ENCODE data around the gene VAPA. TPM values are rescaled to one million over a fixed set of nuclear protein-coding genes. Genes with fewer than 3 reads are reported as not detected.

Gene VAPA
- total and polyA plus RNA-seq, 9 of the 15 experiments (the other 6 are each of a cell fraction or from before 2014, with no cell fraction given): 219 to 902 (median 526) TPM

DNA sequence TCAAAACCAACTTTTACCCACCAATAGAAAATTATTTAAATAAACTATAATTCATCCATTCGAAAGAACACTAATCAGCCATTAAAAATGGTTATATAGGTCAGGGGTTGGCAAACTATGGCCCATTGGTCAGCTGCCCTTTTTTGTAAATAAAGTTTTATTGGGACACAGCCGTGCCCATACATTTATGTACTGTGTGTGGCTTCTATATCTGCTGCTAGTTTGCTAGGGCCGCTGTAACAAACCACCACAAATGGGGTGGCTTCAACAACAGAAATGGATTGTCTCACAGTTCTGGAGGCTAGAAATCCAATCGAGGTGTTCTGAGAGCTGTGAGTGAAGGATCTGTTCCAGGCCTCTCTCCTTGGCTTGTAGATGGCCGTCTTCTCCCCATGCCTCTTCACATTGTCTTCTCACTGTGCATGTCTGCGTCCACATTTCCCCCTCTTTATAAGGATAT is 35.0 kb upstream of the VAPA start (continued):
- TF ChIP-seq, protein P1, sequence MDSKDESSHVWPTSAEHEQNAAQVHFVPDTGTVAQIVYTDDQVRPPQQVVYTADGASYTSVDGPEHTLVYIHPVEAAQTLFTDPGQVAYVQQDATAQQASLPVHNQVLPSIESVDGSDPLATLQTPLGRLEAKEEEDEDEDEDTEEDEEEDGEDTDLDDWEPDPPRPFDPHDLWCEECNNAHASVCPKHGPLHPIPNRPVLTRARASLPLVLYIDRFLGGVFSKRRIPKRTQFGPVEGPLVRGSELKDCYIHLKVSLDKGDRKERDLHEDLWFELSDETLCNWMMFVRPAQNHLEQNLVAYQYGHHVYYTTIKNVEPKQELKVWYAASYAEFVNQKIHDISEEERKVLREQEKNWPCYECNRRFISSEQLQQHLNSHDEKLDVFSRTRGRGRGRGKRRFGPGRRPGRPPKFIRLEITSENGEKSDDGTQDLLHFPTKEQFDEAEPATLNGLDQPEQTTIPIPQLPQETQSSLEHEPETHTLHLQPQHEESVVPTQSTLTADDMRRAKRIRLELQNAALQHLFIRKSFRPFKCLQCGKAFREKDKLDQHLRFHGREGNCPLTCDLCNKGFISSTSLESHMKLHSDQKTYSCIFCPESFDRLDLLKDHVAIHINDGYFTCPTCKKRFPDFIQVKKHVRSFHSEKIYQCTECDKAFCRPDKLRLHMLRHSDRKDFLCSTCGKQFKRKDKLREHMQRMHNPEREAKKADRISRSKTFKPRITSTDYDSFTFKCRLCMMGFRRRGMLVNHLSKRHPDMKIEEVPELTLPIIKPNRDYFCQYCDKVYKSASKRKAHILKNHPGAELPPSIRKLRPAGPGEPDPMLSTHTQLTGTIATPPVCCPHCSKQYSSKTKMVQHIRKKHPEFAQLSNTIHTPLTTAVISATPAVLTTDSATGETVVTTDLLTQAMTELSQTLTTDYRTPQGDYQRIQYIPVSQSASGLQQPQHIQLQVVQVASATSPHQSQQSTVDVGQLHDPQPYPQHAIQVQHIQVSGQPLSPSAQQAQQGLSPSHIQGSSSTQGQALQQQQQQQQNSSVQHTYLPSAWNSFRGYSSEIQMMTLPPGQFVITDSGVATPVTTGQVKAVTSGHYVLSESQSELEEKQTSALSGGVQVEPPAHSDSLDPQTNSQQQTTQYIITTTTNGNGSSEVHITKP (IDR thresholded peaks at IDR 0.05; ENCODE audit: partially characterized antibody): no peak
- TF ChIP-seq CCAR2 (IDR thresholded peaks at IDR 0.05; ENCODE audit: low read depth, low read length): no peak
- peak; percentile 35; the same call in 1 of the 2 replicates for TF ChIP-seq HSF4 (CRISPR knock-in tag; IDR thresholded peaks at IDR 0.05; ENCODE audit: borderline replicate concordance)
- TF ChIP-seq, protein P2, sequence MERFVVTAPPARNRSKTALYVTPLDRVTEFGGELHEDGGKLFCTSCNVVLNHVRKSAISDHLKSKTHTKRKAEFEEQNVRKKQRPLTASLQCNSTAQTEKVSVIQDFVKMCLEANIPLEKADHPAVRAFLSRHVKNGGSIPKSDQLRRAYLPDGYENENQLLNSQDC (CRISPR knock-in tag; IDR thresholded peaks at IDR 0.05): no peak
- no peak for TF ChIP-seq MEIS2 (IDR thresholded peaks at IDR 0.05; ENCODE audit: partially characterized antibody)
- TF ChIP-seq TEAD2 (tag; IDR thresholded peaks at IDR 0.05): no peak
- no peak for TF ChIP-seq ETV6 (IDR thresholded peaks at IDR 0.05; ENCODE audit: borderline replicate concordance in 1 of 2, low read depth in 2 of 2, low read length in 1 of 2)
- no peak for TF ChIP-seq ETV6 (CRISPR knock-in tag; IDR thresholded peaks at IDR 0.05; ENCODE audit: borderline replicate concordance)
- TF ChIP-seq ZNF586 (CRISPR knock-in tag; conservative IDR thresholded peaks at IDR 0.05): peak; percentile 79; the same call in 1 of the 2 replicates
- TF ChIP-seq PPARD (CRISPR knock-in tag; IDR thresholded peaks at IDR 0.05): no peak
- TF ChIP-seq HDAC8 (tag; IDR thresholded peaks at IDR 0.05): 0 out of 2 replicates have a peak, but pooled peaks have one; percentile 46
- no peak for TF ChIP-seq COPS2 (conservative IDR thresholded peaks at IDR 0.05)
- no peak for TF ChIP-seq MBD2 (IDR thresholded peaks at IDR 0.05; ENCODE audit: borderline replicate concordance, low read depth)
- TF ChIP-seq, protein P3, sequence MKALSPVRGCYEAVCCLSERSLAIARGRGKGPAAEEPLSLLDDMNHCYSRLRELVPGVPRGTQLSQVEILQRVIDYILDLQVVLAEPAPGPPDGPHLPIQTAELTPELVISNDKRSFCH (CRISPR knock-in tag; IDR thresholded peaks at IDR 0.05): no peak
- TF ChIP-seq, protein P3 (tag; IDR thresholded peaks at IDR 0.05): peak; percentile 85
- TF ChIP-seq ILK (tag; IDR thresholded peaks at IDR 0.05; ENCODE audit: borderline replicate concordance, low read depth): peak; percentile 24; the same call in 1 of the 2 replicates
- TF ChIP-seq, protein P4, sequence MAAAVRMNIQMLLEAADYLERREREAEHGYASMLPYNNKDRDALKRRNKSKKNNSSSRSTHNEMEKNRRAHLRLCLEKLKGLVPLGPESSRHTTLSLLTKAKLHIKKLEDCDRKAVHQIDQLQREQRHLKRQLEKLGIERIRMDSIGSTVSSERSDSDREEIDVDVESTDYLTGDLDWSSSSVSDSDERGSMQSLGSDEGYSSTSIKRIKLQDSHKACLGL (CRISPR knock-in tag; IDR thresholded peaks at IDR 0.05; ENCODE audit: borderline replicate concordance, poor library complexity, severe bottlenecking): no peak
- no peak for TF ChIP-seq NFE2 (IDR thresholded peaks at IDR 0.05; ENCODE audit: low read depth)
- TF ChIP-seq, protein P5, sequence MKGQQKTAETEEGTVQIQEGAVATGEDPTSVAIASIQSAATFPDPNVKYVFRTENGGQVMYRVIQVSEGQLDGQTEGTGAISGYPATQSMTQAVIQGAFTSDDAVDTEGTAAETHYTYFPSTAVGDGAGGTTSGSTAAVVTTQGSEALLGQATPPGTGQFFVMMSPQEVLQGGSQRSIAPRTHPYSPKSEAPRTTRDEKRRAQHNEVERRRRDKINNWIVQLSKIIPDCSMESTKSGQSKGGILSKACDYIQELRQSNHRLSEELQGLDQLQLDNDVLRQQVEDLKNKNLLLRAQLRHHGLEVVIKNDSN (CRISPR knock-in tag; IDR thresholded peaks at IDR 0.05): no peak
- TF ChIP-seq NR2F6 (CRISPR knock-in tag; IDR thresholded peaks at IDR 0.05): no peak
- no peak for TF ChIP-seq TARDBP (IDR thresholded peaks at IDR 0.05)
- peak; percentile 65 for TF ChIP-seq ZNF239 (CRISPR knock-in tag; IDR thresholded peaks at IDR 0.05)
- peak in 1 of 2 experiments; percentile 67; a peak in 2 of 4 replicates for TF ChIP-seq MAZ (CRISPR knock-in tag; conservative IDR thresholded peaks at IDR 0.05 in 1 of 2, IDR thresholded peaks at IDR 0.05 in 1 of 2)
- no peak for TF ChIP-seq BACH1 (tag; IDR thresholded peaks at IDR 0.05)
